Left forelimb (tissue), 1 donor: ENCODE results near the gene FGD5.
A peak's percentile ranks its signal among the peaks of the same experiment; 100 is the strongest.

Experiments
- DNase-seq: peaks from one replicate; pipeline ENCODE4 v3.0.0-alpha.2; 2018; ENCODE audit warnings: low spot score

FGD5 gene

DNA sequence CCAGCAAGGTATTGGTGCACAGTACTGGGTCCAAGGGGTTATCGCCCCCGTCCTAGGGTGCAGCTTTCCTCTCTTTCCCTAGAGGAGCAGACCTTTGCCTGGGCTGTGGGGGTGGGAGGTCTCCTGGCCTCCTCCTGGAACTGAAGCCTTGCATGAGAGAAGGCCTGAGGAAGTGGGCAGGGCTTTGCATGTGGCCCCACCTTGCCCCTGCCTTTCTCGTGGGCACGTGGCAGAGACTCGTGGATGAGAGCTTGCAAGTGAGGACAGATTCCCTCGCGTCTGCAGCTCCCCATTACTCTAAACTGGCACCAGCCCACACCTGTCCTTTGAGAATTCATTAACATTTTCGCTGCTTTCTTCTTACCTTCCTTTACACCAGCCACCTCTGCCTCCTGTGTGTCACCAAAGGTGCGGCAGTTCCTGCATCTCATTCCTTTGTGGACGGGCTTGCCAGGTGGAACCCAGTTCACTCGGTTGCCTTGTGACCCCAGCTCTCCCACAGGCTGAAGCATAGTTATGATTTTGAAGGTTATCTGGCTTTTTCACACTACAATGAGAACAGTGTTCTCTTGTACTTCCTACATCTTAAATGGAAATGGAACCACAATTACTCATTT is 87.7 kb downstream of the FGD5 start:
- no peak for DNase-seq

- DNase-seq, result no peak
Measured at GRCh38 chr3:14907043-14907966, 88.5 kb downstream of the FGD5 start.

DNA sequence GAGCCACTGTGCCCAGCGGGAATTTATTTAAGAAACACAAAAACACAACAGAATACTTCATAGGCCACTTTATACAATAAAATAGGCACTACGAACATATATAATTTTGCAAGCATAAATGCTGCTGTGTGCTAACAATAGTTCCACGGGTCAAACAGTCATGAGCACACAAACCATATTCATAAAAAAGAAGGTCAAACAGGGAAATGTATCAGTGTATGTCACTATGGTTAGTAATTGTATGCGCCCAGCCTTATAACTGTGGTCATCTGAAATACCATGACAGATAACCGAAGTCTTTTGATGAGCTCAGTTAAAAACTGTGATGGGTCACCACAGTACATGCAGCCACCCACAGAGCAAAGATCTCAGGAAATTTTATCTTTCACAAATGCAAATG is 90.5 kb downstream of the FGD5 start:
- DNase-seq, result no peak

DNA sequence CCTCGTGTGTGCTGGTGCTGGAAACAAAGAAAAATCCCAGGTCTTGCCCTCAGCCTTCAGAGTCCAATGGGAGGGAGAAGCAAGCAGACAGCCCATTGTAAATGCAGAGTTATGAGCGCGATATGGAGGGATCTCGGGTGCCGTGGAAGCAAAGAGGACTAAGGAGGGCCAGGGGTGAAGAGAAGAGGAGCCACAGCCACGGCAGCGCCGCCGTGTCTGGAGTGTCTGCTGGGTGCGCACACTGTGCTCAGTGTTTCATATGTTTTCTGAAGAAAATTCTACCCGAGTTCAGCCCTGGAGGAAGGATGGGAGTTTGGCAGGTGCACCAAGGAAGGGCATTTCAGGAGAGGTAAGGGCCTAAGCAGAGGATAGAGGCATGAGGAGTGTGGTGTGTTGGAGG is 92.9 kb downstream of the FGD5 start:
- no peak for DNase-seq

DNA sequence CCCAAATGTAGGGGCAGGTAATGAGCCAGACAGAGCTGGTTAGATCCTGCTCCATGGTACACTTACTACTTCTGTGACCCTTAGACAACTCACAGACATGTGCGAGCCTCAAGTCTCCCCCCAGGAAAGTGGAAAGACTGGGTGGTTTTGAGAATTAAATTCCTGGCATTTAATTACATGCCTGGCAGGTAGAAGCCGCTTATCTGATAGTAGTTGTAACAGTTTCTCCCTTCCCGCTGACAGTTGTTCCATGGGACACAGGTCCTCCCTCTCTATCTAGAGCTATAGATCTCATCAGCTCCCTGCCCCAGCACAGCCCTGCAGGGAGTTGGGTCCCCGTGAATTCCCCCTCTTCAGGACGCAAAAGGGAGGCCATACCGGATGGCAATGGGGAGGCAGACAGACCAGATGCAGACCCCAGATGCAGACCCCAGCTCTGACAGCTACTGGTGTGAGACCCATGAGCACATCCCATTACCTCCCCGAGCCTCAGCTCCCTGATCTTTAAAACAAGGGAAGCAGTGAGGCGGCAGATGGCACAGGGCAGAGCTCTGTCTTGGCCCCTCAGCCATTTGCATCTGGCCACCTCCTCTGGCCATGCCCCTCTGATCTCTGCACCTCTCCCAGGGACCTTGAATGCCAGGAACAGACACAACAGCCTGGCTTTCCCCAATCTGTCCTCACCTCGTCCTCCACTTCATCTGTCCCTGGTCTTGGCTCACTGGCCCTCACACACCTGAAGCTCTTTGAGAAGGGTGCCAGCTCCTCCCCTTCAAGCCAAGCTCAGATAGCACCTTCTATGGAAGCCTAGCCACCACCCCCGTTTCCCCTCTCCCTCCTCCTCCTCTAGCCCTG is 94.5 kb downstream of the FGD5 start:
- no peak for DNase-seq

DNA sequence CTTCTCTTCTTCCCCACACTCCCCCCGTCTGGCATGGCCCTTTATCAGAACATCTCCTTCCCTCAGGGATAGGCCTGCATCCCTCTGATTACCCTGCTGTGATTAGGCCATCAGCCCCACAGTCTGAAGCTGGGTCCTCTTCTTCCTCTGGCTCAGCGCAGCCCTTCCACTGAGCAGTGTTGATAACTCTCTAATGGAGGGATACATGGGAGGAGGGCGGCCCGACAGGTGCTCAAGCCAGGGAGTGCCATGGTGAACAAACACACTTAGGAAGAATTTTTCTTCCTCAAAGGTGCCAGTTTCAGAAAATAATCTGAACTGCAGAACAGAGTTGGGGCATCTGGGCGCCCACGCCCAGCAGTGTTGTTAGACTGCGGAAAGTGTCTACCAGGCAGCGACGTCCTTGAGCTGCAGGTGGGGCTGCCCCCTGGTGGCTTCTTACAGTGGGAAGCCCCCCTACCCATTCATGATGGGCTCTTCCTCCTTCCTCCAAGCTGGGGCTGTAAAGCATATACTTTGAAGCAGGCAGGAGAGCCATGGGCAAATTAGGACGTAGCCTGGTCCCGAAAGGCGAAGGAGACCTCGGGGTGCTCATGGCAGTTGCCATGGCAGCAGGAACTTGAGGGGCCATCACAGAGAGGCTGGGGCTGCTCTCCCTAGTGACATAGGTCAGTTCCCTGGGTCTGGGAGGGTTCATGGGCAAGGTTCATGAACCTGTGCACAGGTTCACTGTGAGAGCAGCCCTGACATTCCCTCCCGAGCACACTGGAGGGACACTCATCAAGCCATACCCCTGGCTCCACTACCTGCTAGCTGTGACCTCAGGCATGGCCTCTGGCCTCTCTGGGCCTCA is 95.4 kb downstream of the FGD5 start:
- DNase-seq, result no peak

DNA sequence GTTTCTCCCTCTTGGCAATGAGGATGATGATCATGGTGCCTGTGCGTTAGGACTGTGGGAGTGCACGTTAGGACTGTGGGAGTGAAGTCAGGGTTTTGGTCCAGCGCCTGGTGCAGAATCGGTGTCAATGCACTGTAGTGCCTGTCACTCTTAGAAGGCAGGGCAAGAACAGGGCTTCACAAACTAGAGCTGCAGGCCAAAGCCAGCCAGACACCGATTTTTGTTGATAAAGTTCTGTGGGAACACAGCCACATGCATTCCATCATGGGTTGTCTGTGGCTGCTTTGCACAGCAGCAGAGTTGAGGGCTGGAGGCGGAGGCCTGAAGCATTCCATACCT is 96.0 kb downstream of the FGD5 start:
- no peak for DNase-seq

- no peak for DNase-seq
Measured at GRCh38 chr3:14915636-14916222, 97.0 kb downstream of the FGD5 start.

DNA sequence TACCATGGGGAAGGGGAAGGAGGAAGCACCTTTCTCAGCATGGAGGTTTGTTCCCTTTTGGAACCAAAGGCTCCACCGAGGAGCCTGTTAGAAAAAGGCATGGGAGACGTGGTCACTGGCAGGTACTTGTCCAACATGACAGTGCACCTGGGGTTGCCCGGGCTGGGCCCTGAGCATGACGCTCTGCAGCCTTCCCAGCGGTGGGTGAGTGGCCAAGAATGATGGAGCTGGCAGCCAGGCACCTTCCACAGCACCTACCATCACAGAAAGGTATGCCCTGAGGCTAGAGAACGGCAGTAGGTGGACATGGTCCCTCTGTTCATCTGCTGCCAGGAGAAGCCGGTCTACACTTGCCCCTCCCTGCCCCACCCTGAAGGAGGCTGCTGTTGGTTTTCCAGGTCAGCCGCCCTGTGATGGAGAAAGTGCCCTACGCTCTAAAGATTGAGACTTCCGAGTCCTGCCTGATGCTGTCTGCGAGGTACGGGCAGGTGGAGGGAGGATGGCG is 99.6 kb downstream of the FGD5 start:
- no peak for DNase-seq

- DNase-seq, result no peak
Measured at GRCh38 chr3:14920536-14920935, 101.8 kb downstream of the FGD5 start.

- DNase-seq, result peak; percentile 91
Measured at GRCh38 chr3:14921034-14921616, 102.4 kb downstream of the FGD5 start.

GRCh38 chr3:14921811-14922705 is 103.3 kb downstream of the FGD5 start:
- DNase-seq, result no peak

DNA sequence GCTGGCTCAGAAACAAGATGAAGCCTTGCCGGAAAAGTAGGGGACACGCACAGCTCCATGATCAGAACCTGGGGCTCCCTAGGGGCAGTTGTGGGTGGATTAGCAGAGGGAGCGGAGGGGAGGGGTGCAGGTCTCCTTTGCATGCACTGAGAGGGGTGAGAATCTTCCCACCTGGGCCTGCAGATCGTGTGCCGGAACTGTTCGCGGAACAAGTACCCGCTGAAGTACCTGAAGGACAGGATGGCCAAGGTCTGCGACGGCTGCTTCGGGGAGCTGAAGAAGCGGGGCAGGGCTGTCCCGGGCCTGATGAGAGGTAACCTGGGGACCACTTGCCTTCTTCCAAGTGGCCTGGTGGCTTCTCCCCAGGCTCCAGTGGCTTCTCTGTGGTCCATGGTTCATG is 104.1 kb downstream of the FGD5 start:
- no peak for DNase-seq

DNA sequence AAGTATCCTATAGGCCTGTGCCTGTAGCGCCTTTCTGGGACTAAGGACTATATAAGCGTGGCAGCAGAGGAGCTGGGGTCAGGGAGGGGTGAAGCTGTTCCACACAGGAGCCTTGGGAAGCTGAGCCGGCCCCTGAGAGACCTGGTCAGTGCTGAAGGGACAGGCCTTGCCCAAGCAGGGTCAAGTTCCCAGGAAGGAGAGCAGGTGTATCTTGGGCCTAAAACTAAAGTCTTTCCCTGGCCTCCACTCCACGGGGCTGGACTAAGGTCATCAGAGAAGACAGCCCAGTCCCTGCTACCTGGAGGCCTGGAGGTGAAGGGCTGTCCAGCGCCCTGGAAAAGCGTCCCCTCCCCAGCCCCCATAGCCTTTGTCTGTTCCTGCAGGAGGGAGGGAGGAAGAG is 104.7 kb downstream of the FGD5 start:
- no peak for DNase-seq

DNA sequence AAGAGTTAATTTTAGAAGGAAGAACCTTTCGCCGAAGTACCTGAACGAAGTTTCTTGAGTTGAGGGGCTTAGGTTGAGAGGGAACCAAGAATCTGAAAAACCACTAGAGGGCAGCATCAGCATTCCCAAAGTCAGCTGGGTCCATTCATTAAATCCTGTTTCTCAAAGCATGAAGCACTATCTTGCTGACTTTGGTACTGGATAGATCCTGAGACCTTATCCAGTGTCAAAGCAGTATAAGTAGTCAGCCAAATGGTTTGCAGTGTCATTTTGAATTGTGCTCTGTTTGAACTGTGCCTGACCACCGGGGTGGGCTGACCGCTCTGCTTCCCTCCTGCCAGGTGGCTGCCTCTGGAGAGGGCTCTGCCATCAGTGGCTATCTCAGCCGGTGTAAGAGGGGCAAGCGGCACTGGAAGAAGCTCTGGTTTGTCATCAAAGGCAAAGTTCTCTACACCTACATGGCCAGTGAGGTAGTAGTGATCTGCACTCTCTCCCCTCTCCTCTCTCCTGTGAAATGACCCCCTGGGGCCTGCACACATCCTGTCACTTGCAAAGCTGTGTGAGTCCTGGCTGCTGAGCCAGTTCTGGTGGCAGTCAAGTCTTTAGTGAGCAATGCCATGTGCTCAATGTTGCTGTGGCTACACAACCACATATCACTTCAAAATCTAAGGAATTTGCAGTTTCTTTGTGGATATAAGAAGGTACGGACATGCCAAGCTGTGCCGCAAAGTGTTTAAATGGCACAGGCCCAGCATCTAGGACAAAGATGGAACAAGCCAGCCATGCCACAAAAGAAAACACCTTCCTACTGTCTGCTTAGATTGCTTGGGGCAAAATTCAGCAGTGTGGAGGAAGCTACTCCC is 107.2 kb downstream of the FGD5 start:
- no peak for DNase-seq

DNA sequence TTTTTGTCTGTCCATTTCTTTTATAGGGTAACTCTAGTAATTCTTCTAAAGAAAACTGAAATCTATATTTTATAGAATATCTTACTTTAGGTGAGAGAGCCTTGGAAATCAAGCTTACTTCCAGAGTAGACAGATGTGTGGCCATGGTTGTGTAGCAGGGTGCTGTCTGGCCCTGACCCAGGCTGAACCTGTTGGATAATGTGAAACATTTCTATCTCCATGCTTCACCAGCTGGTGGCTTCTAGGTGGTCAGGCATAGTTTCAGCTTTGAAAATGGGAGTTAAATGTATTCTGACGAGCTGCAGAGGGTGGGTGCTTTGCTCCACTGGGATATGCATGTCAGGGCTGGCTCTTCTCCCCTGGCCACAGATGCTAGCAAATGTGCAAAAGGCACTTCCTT is 107.8 kb downstream of the FGD5 start:
- no peak for DNase-seq

GRCh38 chr3:14927308-14927707 is 108.5 kb downstream of the FGD5 start:
- DNase-seq, result no peak

DNA sequence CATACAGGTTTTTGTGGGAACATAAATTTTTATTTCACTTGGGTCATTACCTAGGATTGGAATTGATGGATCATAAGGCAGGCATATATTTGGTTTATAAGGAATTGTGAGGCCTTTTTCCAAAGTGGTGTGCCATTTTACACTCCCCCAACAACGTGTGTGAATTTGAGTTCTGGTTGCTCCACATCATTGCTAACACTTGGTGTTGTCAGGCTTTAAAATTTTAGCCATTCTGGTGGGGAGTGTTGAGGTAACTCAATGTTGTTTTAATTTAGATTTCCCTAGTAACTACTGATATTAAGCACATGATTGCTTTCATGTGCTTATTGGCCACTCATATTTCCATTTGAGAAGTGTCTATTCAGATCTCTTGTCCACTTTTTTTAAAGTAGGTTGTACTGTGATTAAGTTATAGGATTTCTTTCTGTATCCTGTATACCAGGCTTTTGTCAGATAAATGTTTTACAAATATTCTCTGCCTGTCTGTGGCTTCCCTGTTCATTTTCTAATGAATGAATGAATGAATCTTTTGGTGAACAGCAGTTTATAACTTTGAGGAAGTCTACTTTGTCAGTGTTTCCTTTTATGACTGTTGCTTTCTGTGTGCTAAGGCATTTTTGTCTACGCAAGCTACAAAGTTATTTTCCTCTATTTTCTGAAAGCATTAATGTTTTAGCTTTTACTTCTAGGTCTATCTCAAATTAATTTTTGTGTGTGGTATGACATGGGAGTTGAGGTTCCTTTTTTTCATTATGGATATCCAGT is 110.7 kb downstream of the FGD5 start:
- no peak for DNase-seq
